ENCODE results near the gene MRPL38.
A peak's percentile ranks its signal among the peaks of the same experiment; 100 is the strongest.

Gene MRPL38

GRCh38 chr17:75881678-75882454, 22.8 kb downstream of the MRPL38 start:
- H3K9ac ChIP-seq (ENCODE audit: low read depth, low read length, poor library complexity): no peak overlapping the region
- H2BK15ac ChIP-seq (ENCODE audit: low read length): peak overlapping the region; percentile 38
- no peaks in the 10 kb centered on the region for H3K9me3 ChIP-seq (replicated peaks in 1 of 2; ENCODE audit: control insufficient read depth in 2 of 2, insufficient read depth in 1 of 2, low read depth in 1 of 2, low read length in 2 of 2)
- peaks cover 2% of the 10 kb centered on the region in 2 donors for H3K4me1 ChIP-seq (ENCODE audit: control insufficient read depth in 2 of 2, insufficient read depth in 1 of 2, low read depth in 1 of 2, low read length in 2 of 2)
- H3K27ac ChIP-seq (replicated peaks; ENCODE audit: low read length): no peak overlapping the region
- no peak for DNase-seq (ENCODE audit: low spot score)
- no peak overlapping the region for H3K4me2 ChIP-seq (ENCODE audit: insufficient read depth, low read length, poor library complexity, severe bottlenecking)
- no peaks in the 10 kb centered on the region for H3K36me3 ChIP-seq (replicated peaks in 1 of 2; ENCODE audit: control insufficient read depth in 2 of 2, insufficient read depth in 2 of 2, low read length in 2 of 2)
- WGBS, 2 donors (ENCODE audit: extremely low coverage in 2 of 2, insufficient read length in 2 of 2, insufficient replicate concordance in 1 of 2): no CpG with 5 or more reads among the region's 15 CpGs
- no peak overlapping the region for H2AFZ ChIP-seq (ENCODE audit: low read length)
- peaks cover 10 to 49% (median 28%) of the 10 kb centered on the region in 3 experiments for H3K27me3 ChIP-seq (ENCODE audit: control insufficient read depth in 3 of 3, insufficient read depth in 3 of 3, low read depth in 1 of 3, low read length in 3 of 3)
- H4K8ac ChIP-seq (ENCODE audit: low read depth, low read length): no peak overlapping the region
- no peak overlapping the region for H3K4ac ChIP-seq (ENCODE audit: low read length)
- peak overlapping the region; percentile 1 for H2BK5ac ChIP-seq (ENCODE audit: low read length)
- H3K18ac ChIP-seq (ENCODE audit: low read length): peak overlapping the region; percentile 33
- H3K23ac ChIP-seq (ENCODE audit: low read depth, low read length, poor library complexity): no peak overlapping the region
- H2AK5ac ChIP-seq (ENCODE audit: low read depth, low read length): no peak overlapping the region
- no peak overlapping the region for H2BK120ac ChIP-seq (ENCODE audit: low read depth, low read length)
- no peak overlapping the region for H2BK12ac ChIP-seq (ENCODE audit: low read length)
- H4K91ac ChIP-seq (ENCODE audit: low read depth, low read length, poor library complexity): no peak overlapping the region
- no peak overlapping the region for H3K14ac ChIP-seq (ENCODE audit: low read length)
- H3K79me1 ChIP-seq (ENCODE audit: low read depth, low read length): no peaks in the 10 kb centered on the region
- H3K4me3 ChIP-seq (ENCODE audit: low read length in 2 of 2): no peak overlapping the region

GRCh38 chr17:75880266-75880665, 24.4 kb downstream of the MRPL38 start:
- H2BK12ac ChIP-seq (ENCODE audit: low read length): no peak overlapping the region
- H3K9me3 ChIP-seq (replicated peaks in 1 of 2; ENCODE audit: control insufficient read depth in 2 of 2, insufficient read depth in 1 of 2, low read depth in 1 of 2, low read length in 2 of 2): no peaks in the 10 kb centered on the region
- DNase-seq (ENCODE audit: low spot score): no peak
- no peak overlapping the region for H2AFZ ChIP-seq (ENCODE audit: low read length)
- no peak overlapping the region for H2BK120ac ChIP-seq (ENCODE audit: low read depth, low read length)
- H3K4ac ChIP-seq (ENCODE audit: low read length): no peak overlapping the region
- H4K91ac ChIP-seq (ENCODE audit: low read depth, low read length, poor library complexity): no peak overlapping the region
- no peak overlapping the region for H2BK15ac ChIP-seq (ENCODE audit: low read length)
- H3K18ac ChIP-seq (ENCODE audit: low read length): no peak overlapping the region
- no CpG with 5 or more reads among the region's 7 CpGs for WGBS, 2 donors (ENCODE audit: extremely low coverage in 2 of 2, insufficient read length in 2 of 2, insufficient replicate concordance in 1 of 2)
- H3K4me1 ChIP-seq (ENCODE audit: control insufficient read depth in 2 of 2, insufficient read depth in 1 of 2, low read depth in 1 of 2, low read length in 2 of 2): peaks cover 2 to 5% of the 10 kb centered on the region in 2 donors
- no peak overlapping the region for H3K27ac ChIP-seq (replicated peaks; ENCODE audit: low read length)
- H3K4me2 ChIP-seq (ENCODE audit: insufficient read depth, low read length, poor library complexity, severe bottlenecking): no peak overlapping the region
- peaks cover 14 to 65% (median 40%) of the 10 kb centered on the region in 3 experiments for H3K27me3 ChIP-seq (ENCODE audit: control insufficient read depth in 3 of 3, insufficient read depth in 3 of 3, low read depth in 1 of 3, low read length in 3 of 3)
- no peak overlapping the region for H4K8ac ChIP-seq (ENCODE audit: low read depth, low read length)
- no peak overlapping the region for H3K14ac ChIP-seq (ENCODE audit: low read length)
- H3K9ac ChIP-seq (ENCODE audit: low read depth, low read length, poor library complexity): no peak overlapping the region
- H3K4me3 ChIP-seq (ENCODE audit: low read length in 2 of 2): no peak overlapping the region
- no peaks in the 10 kb centered on the region for H3K79me1 ChIP-seq (ENCODE audit: low read depth, low read length)
- H2AK5ac ChIP-seq (ENCODE audit: low read depth, low read length): no peak overlapping the region
- no peak overlapping the region for H2BK5ac ChIP-seq (ENCODE audit: low read length)
- H3K23ac ChIP-seq (ENCODE audit: low read depth, low read length, poor library complexity): no peak overlapping the region
- H3K36me3 ChIP-seq (replicated peaks in 1 of 2; ENCODE audit: control insufficient read depth in 2 of 2, insufficient read depth in 2 of 2, low read length in 2 of 2): no peaks in the 10 kb centered on the region

GRCh38 chr17:75878174-75878998, 26.3 kb downstream of the MRPL38 start, which contains the start of gene TRIM47:
Gene TRIM47 (minus strand): TSS chr17:75878581. CDS start chr17:75878548, 33 bp downstream.
- Histone ChIP-seq H2BK12ac (ENCODE audit: low read length) (peak within 1 kb of the TSS; percentile 16), H3K27ac (replicated peaks; ENCODE audit: low read length) (no peak within 1 kb of the TSS), H3K4me3 (ENCODE audit: low read length in 2 of 2) (peak within 1 kb of the TSS; percentile 28 to 79), H3K79me1 (ENCODE audit: low read depth, low read length) (no peaks in the 10 kb centered on the region), H2BK5ac (ENCODE audit: low read length) (peak within 1 kb of the TSS; percentile 87), H3K23ac (ENCODE audit: low read depth, low read length, poor library complexity) (peak within 1 kb of the TSS; percentile 75), H2AK5ac (ENCODE audit: low read depth, low read length) (peak within 1 kb of the TSS; percentile 99), H3K9me3 (replicated peaks in 1 of 2; ENCODE audit: control insufficient read depth in 2 of 2, insufficient read depth in 1 of 2, low read depth in 1 of 2, low read length in 2 of 2) (no peaks in the 10 kb centered on the region), H3K4me2 (ENCODE audit: insufficient read depth, low read length, poor library complexity, severe bottlenecking) (peak within 1 kb of the TSS; percentile 96), H3K18ac (ENCODE audit: low read length) (peak within 1 kb of the TSS; percentile 94), H3K36me3 (replicated peaks in 1 of 2; ENCODE audit: control insufficient read depth in 2 of 2, insufficient read depth in 2 of 2, low read length in 2 of 2) (no peaks in the 10 kb centered on the region), H3K4ac (ENCODE audit: low read length) (no peak within 1 kb of the TSS), H3K14ac (ENCODE audit: low read length) (no peak within 1 kb of the TSS), H2AFZ (ENCODE audit: low read length) (peak within 1 kb of the TSS; percentile 91), H4K91ac (ENCODE audit: low read depth, low read length, poor library complexity) (no peak within 1 kb of the TSS), H2BK120ac (ENCODE audit: low read depth, low read length) (peak within 1 kb of the TSS; percentile 61), H3K4me1 (ENCODE audit: control insufficient read depth in 2 of 2, insufficient read depth in 1 of 2, low read depth in 1 of 2, low read length in 2 of 2) (peaks cover 2 to 5% of the 10 kb centered on the region in 2 donors), H3K9ac (ENCODE audit: low read depth, low read length, poor library complexity) (peak within 1 kb of the TSS; percentile 77), H2BK15ac (ENCODE audit: low read length) (peak within 1 kb of the TSS; percentile 67), H3K27me3 (ENCODE audit: control insufficient read depth in 3 of 3, insufficient read depth in 3 of 3, low read depth in 1 of 3, low read length in 3 of 3) (peaks cover 14 to 83% (median 40%) of the 10 kb centered on the region in 3 experiments), H4K8ac (ENCODE audit: low read depth, low read length) (no peak within 1 kb of the TSS)
- no CpG with 5 or more reads among the region's 87 CpGs for WGBS, 2 donors (ENCODE audit: extremely low coverage in 2 of 2, insufficient read length in 2 of 2, insufficient replicate concordance in 1 of 2)
- DNase-seq (ENCODE audit: low spot score): no peak

- no CpG with 5 or more reads among the region's 56 CpGs for WGBS, 2 donors (ENCODE audit: extremely low coverage in 2 of 2, insufficient read length in 2 of 2, insufficient replicate concordance in 1 of 2)
- Histone ChIP-seq H2BK12ac (ENCODE audit: low read length) (peak overlapping the region; percentile 16), H3K4me3 (ENCODE audit: low read length in 2 of 2) (peak overlapping the region; percentile 28 to 79), H2AFZ (ENCODE audit: low read length) (peak overlapping the region; percentile 91), H3K4me1 (ENCODE audit: control insufficient read depth in 2 of 2, insufficient read depth in 1 of 2, low read depth in 1 of 2, low read length in 2 of 2) (peaks cover 5% of the 10 kb centered on the region in 2 donors), H3K4me2 (ENCODE audit: insufficient read depth, low read length, poor library complexity, severe bottlenecking) (peak overlapping the region; percentile 96), H4K8ac (ENCODE audit: low read depth, low read length) (no peak overlapping the region), H2AK5ac (ENCODE audit: low read depth, low read length) (no peak overlapping the region), H3K4ac (ENCODE audit: low read length) (no peak overlapping the region), H3K9me3 (replicated peaks in 1 of 2; ENCODE audit: control insufficient read depth in 2 of 2, insufficient read depth in 1 of 2, low read depth in 1 of 2, low read length in 2 of 2) (no peaks in the 10 kb centered on the region), H3K18ac (ENCODE audit: low read length) (peak overlapping the region; percentile 94), H2BK15ac (ENCODE audit: low read length) (peak overlapping the region; percentile 67), H3K36me3 (replicated peaks in 1 of 2; ENCODE audit: control insufficient read depth in 2 of 2, insufficient read depth in 2 of 2, low read length in 2 of 2) (no peaks in the 10 kb centered on the region), H2BK5ac (ENCODE audit: low read length) (peak overlapping the region; percentile 87), H3K27ac (replicated peaks; ENCODE audit: low read length) (no peak overlapping the region), H3K23ac (ENCODE audit: low read depth, low read length, poor library complexity) (peak overlapping the region; percentile 75), H3K27me3 (ENCODE audit: control insufficient read depth in 3 of 3, insufficient read depth in 3 of 3, low read depth in 1 of 3, low read length in 3 of 3) (peaks cover 14 to 83% (median 40%) of the 10 kb centered on the region in 3 experiments), H4K91ac (ENCODE audit: low read depth, low read length, poor library complexity) (no peak overlapping the region), H3K14ac (ENCODE audit: low read length) (no peak overlapping the region), H3K79me1 (ENCODE audit: low read depth, low read length) (no peaks in the 10 kb centered on the region), H2BK120ac (ENCODE audit: low read depth, low read length) (peak overlapping the region; percentile 61), H3K9ac (ENCODE audit: low read depth, low read length, poor library complexity) (peak overlapping the region; percentile 77)
- peak; percentile 61 for DNase-seq (ENCODE audit: low spot score)
These were observed 26.9 kb downstream of the MRPL38 start for GRCh38 chr17:75877752-75878173.

All from neuronal stem cell (in vitro differentiated cells).